B cell (primary cell): ENCODE results near the gene CCDC107. TPM values are rescaled to one million over a fixed set of nuclear protein-coding genes. Genes with fewer than 3 reads are reported as not detected.

Experiments
- ATAC-seq: fragments of 200-7000 bp; cut with Tn5 transposase; one replicate; pipeline ENCODE4 v1.10.0; 2021; ENCODE audit warnings: low read depth, mild to moderate bottlenecking, moderate number of reproducible peaks, moderate library complexity
- CTCF ChIA-PET: fragments of 350-600 bp; sonication (Branson Sonifier 250); formaldehyde crosslinking; loops from one replicate; lab custom pipeline; 2021; ENCODE audit warnings: antibody characterized with exemption, inconsistent platforms; lab: Charles Lee
- POLR2A ChIA-PET: fragments of 350-600 bp; sonication (Branson Sonifier 250); formaldehyde crosslinking; loops from one replicate; lab custom pipeline; 2021; ENCODE audit warnings: antibody characterized with exemption; lab: Charles Lee
- DNase-seq: peaks from one replicate; pipeline ENCODE4 v3.0.0; 2013
- H2AFZ ChIP-seq: 2 replicates; pipeline ENCODE4 v1.6.1; 2012; ENCODE audit warnings: mild to moderate bottlenecking, low read depth, low read length; ENCODE audit not compliant: insufficient read depth, poor library complexity, severe bottlenecking
- H3K27ac ChIP-seq, 2 donors: 1 replicate in 1 of 2; 2 replicates in 1 of 2; pipeline ENCODE4 v1.5.1; 2012 to 2013; ENCODE audit warnings: low read length in 2 of 2, mild to moderate bottlenecking in 2 of 2, moderate library complexity in 1 of 2
- H3K27me3 ChIP-seq, 4 experiments: fragments of 200-600 bp in 1 of 4; sonication (generic) in 1 of 4; replicated peaks in 1 of 4; 1 replicate in 2 of 4; 2 replicates in 2 of 4; pipeline versions ENCODE4 v1.6.1 to v1.7.0; 2013 to 2016; ENCODE audit warnings: low read length in 3 of 4, mild to moderate bottlenecking in 2 of 4, mixed read lengths in 1 of 4, moderate library complexity in 1 of 4; ENCODE audit not compliant: insufficient read depth in 4 of 4, control insufficient read depth in 3 of 4; ENCODE audit errors: control extremely low read depth in 1 of 4
- H3K36me3 ChIP-seq, 2 experiments: replicated peaks in 1 of 2; 1 replicate in 1 of 2; 2 replicates in 1 of 2; pipeline versions ENCODE4 v1.6.1 to v1.7.1; 2013; ENCODE audit warnings: low read length in 1 of 2; ENCODE audit not compliant: insufficient read depth in 2 of 2, control insufficient read depth in 1 of 2; ENCODE audit errors: control extremely low read depth in 1 of 2, extremely low read depth in 1 of 2
- H3K4me1 ChIP-seq, 2 donors: fragments of 200-600 bp in 1 of 2; sonication (generic) in 1 of 2; 1 replicate in 1 of 2; 2 replicates in 1 of 2; pipeline versions ENCODE4 v1.5.1 to v1.6.1; 2013 to 2017; ENCODE audit warnings: low read length in 2 of 2; ENCODE audit not compliant: control insufficient read depth in 2 of 2, insufficient read depth in 2 of 2
- H3K4me2 ChIP-seq: replicated peaks from 2 replicates; pipeline ENCODE3; 2012; ENCODE audit warnings: mild to moderate bottlenecking, low read depth, low read length; ENCODE audit not compliant: poor library complexity, severe bottlenecking
- H3K4me3 ChIP-seq, 5 experiments: fragments of 200-600 bp in 1 of 5; sonication (generic) in 1 of 5; 1 replicate in 3 of 5; 2 replicates in 2 of 5; pipeline versions ENCODE4 v1.5.1 to v1.7.0; 2011 to 2016; ENCODE audit warnings: low read length in 4 of 5, mild to moderate bottlenecking in 4 of 5, low read depth in 2 of 5, control low read depth in 1 of 5, moderate library complexity in 1 of 5; ENCODE audit not compliant: insufficient read depth in 1 of 5; ENCODE audit errors: control extremely low read depth in 1 of 5, extremely low read depth in 1 of 5
- H3K79me2 ChIP-seq: fragments of 200-600 bp; sonication (generic); one replicate; pipeline ENCODE4 v1.6.0; 2016; ENCODE audit warnings: low read length; ENCODE audit not compliant: control insufficient read depth, insufficient read depth
- H3K9ac ChIP-seq: fragments of 200-600 bp; sonication (generic); 2 replicates; pipeline ENCODE4 v1.6.1; 2017; ENCODE audit warnings: mild to moderate bottlenecking, low read length, moderate library complexity
- H3K9me3 ChIP-seq, 3 donors: one replicate each; pipeline versions ENCODE4 v1.6.1 to v1.7.1; 2013; ENCODE audit warnings: low read length in 2 of 3; ENCODE audit not compliant: control insufficient read depth in 2 of 3, insufficient read depth in 1 of 3; ENCODE audit errors: control extremely low read depth in 1 of 3
- H4K20me1 ChIP-seq: 2 replicates; pipeline ENCODE4 v1.6.0; 2012; ENCODE audit warnings: mild to moderate bottlenecking, low read length; ENCODE audit not compliant: insufficient read depth, control insufficient read depth, poor library complexity, severe bottlenecking
- H3K27ac Mint-ChIP-seq: one replicate; pipeline ENCODE4 v1.8.0; 2021; ENCODE audit warnings: mixed read lengths
- H3K27me3 Mint-ChIP-seq: one replicate; pipeline ENCODE4 v1.8.0; 2021; ENCODE audit warnings: mixed read lengths
- H3K4me1 Mint-ChIP-seq: one replicate; pipeline ENCODE4 v1.8.0; 2021; ENCODE audit warnings: mixed read lengths
- H3K4me3 Mint-ChIP-seq: one replicate; pipeline ENCODE4 v1.8.0; 2021; ENCODE audit warnings: mixed read lengths
- H3K9me3 Mint-ChIP-seq: one replicate; pipeline ENCODE4 v1.8.0; 2022; ENCODE audit warnings: mixed read lengths; ENCODE audit not compliant: insufficient read depth
- EZH2 ChIP-seq: IDR thresholded peaks from 2 replicates; pipeline ENCODE4 v1.6.1; 2012; ENCODE audit warnings: borderline replicate concordance, low read depth, mild to moderate bottlenecking, moderate library complexity, low read length; ENCODE audit not compliant: insufficient read depth, poor library complexity, severe bottlenecking
- WGBS: methylation state at CpG from one replicate; pipeline ENCODE4 v1.1.5; 2013; ENCODE audit warnings: missing lambda C conversion rate; ENCODE audit not compliant: insufficient coverage; 5-methylcytosine and 5-hydroxymethylcytosine counted together
- intact Hi-C: fragments of 100-400 bp; cut with micrococcal nuclease; formaldehyde crosslinking; loops from one replicate; pipeline ENCODE4 v1.10.0; 2022
- polyA plus RNA-seq: library from polyadenylated mRNA; depleted of rRNA; stranded (reverse); fragments of >200 nt; gene quantifications from 2 replicates; pipeline ENCODE4 v1.2.3, GENCODE V29; 2012
- total RNA-seq, 2 donors: library from RNA; stranded (reverse); fragments of 120-200 nt in 1 of 2; gene quantifications; 1 replicate in 1 of 2; 2 replicates in 1 of 2; pipeline versions ENCODE4 v1.2.3 to v1.2.4, GENCODE V29; 2013 to 2022
- TF ChIP-seq, protein P1 (sequence below): fragments of 200-600 bp; IDR thresholded peaks from one replicate; pipeline ENCODE4 v1.8.0; 2022; ENCODE audit warnings: antibody characterized with exemption, mild to moderate bottlenecking

The CCDC107 gene
- total and polyA plus RNA-seq, 2 donors (not counting 1 experiment from before 2014, with no cell fraction given), result 22.5 to 33.8 TPM

DNA sequence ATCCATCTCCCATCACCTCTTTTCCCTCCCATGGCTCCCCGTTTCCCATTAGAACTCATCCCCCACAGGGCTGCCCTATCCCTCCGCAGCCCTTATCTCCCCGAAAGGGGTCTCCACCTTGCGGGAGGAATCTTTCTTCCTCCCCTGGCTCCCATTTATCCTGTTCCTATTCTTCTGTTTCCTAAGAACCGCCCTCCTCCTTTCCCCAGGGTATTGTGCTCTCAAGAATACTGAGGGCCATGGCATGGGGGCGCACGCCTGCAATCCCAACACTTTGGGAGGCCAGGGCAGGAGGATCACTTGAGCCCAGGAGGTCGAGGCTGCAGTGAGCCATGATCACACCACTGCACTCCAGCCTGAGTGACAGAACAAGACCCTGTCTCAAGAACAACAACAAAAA, 40.5 kb upstream of the CCDC107 start:
- Histone ChIP-seq H3K9ac (peak overlapping the region; percentile 93), H3K4me2 (peak overlapping the region; percentile 76), H3K4me3 (peak overlapping the region; percentile 80 to 91 (median 90)), H3K27ac (peak overlapping the region; percentile 95 to 97), H2AFZ (peak overlapping the region; percentile 56), H3K9me3 (no peaks in the 10 kb centered on the region), H3K79me2 (peaks cover 48% of the 10 kb centered on the region), H3K36me3 (peaks cover 8 to 36% of the 10 kb centered on the region in 2 experiments), H4K20me1 (peaks cover 41% of the 10 kb centered on the region), H3K27me3 (no peaks in the 10 kb centered on the region), H3K4me1 (peaks cover 82 to 97% of the 10 kb centered on the region in 2 donors)
- no peak for DNase-seq
- Mint-ChIP-seq H3K27ac (peak overlapping the region; percentile 86), H3K27me3 (no peaks in the 10 kb centered on the region), H3K4me1 (peaks cover 96% of the 10 kb centered on the region), H3K4me3 (peak overlapping the region; percentile 86), H3K9me3 (no peaks in the 10 kb centered on the region)
- POLR2A ChIA-PET, result interaction anchor here (0.7 to 7.1 kb wide), 8 partner anchors 12 to 132 kb away, joined by 3 to 114 read pairs (median 11); partner anchors contain the start of genes CCDC107, CREB3, RMRP and SIT1
- CTCF ChIA-PET, result interaction anchor here (0.6 to 14.3 kb wide), 18 partner anchors 10 to 1462 kb away, joined by 3 to 357 read pairs (median 5); partner anchors contain the start of genes ARHGEF39, CCDC107, CREB3 and RMRP
- ATAC-seq, result no peak
- 21% methylated on average over 8 of the region's 8 CpGs for WGBS
- intact Hi-C loops, result no loop called here
- TF ChIP-seq, protein P1, sequence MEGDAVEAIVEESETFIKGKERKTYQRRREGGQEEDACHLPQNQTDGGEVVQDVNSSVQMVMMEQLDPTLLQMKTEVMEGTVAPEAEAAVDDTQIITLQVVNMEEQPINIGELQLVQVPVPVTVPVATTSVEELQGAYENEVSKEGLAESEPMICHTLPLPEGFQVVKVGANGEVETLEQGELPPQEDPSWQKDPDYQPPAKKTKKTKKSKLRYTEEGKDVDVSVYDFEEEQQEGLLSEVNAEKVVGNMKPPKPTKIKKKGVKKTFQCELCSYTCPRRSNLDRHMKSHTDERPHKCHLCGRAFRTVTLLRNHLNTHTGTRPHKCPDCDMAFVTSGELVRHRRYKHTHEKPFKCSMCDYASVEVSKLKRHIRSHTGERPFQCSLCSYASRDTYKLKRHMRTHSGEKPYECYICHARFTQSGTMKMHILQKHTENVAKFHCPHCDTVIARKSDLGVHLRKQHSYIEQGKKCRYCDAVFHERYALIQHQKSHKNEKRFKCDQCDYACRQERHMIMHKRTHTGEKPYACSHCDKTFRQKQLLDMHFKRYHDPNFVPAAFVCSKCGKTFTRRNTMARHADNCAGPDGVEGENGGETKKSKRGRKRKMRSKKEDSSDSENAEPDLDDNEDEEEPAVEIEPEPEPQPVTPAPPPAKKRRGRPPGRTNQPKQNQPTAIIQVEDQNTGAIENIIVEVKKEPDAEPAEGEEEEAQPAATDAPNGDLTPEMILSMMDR, result no peak
- TF ChIP-seq EZH2, result no peak

DNA sequence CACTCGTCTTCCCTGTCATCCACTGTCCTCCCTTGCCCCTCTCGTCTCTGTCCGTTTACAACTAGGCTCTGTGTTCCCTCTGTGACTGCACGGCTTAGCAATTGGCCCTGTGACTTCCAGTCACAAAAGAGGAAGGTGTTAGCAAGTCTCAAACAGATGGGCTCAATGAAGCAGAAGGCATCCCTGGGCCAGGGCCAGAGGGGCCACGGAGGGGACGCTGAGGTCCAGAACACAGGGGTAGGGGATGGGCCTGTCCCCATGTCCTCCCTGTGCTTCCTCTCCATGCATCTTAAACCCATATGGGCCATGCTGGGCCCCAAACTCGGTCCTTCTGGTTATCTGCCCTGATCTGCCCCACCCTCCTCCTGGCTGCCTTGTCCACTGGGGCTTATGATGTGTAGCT, 39.8 kb upstream of the CCDC107 start, which contains the start of gene CD72:
TSS of gene CD72 (minus strand) at position 89 of the 403 bp plus-strand sequence. CDS start 110 bp downstream, outside the sequence.
- ChIA-PET CTCF (interaction anchor here (1.4 to 14.3 kb wide), 6 partner anchors 10 to 109 kb away, joined by 5 to 357 read pairs (median 112); partner anchors contain the start of genes ARHGEF39, CCDC107, RMRP and SIT1), POLR2A (interaction anchor here (1.4 to 7.1 kb wide), 7 partner anchors 13 to 114 kb away, joined by 5 to 114 read pairs (median 15); partner anchors contain the start of genes ARHGEF39, CCDC107, CREB3 and RMRP)
- Histone ChIP-seq H3K4me3 (peak within 1 kb of the TSS; percentile 80 to 91 (median 90)), H3K79me2 (peaks cover 47% of the 10 kb centered on the region), H3K9me3 (no peaks in the 10 kb centered on the region), H3K9ac (peak within 1 kb of the TSS; percentile 93), H4K20me1 (peaks cover 35% of the 10 kb centered on the region), H3K4me1 (peaks cover 74 to 90% of the 10 kb centered on the region in 2 donors), H3K27me3 (no peaks in the 10 kb centered on the region), H3K36me3 (peaks cover 4 to 29% of the 10 kb centered on the region in 2 experiments), H2AFZ (peak within 1 kb of the TSS; percentile 56), H3K4me2 (peak within 1 kb of the TSS; percentile 76), H3K27ac (peak within 1 kb of the TSS; percentile 95 to 97)
- TF ChIP-seq EZH2, result no peak
- TF ChIP-seq, protein P1, result no peak
- H3K9me3 Mint-ChIP-seq, result no peaks in the 10 kb centered on the region
- H3K27ac Mint-ChIP-seq, result peak within 1 kb of the TSS; percentile 86
- H3K4me3 Mint-ChIP-seq, result peak within 1 kb of the TSS; percentile 86
- intact Hi-C loops, result loop anchor here (1.0 kb wide), 1 partner anchor 101 kb away; no protein-coding TSS in a partner anchor
- no peaks in the 10 kb centered on the region for H3K27me3 Mint-ChIP-seq
- ATAC-seq (peak; percentile 51), DNase-seq (peak; percentile 84)
- WGBS, result 2% methylated on average over 4 of the region's 7 CpGs
- peaks cover 89% of the 10 kb centered on the region for H3K4me1 Mint-ChIP-seq
